PFSK-1 (cell line): Measurements from ENCODE around the gene C22orf31.

Experiments used
- FOXP2 ChIP-seq: optimal IDR thresholded peaks from 2 replicates; pipeline ENCODE3; 2011; ENCODE audit warnings: borderline replicate concordance, control low read depth, inconsistent platforms; ENCODE audit not compliant: insufficient read depth; ENCODE audit errors: extremely low read length, extremely low read depth
- POLR2AphosphoS5 ChIP-seq: IDR thresholded peaks from 2 replicates; pipeline ENCODE4 v1.6.1; 2012; ENCODE audit warnings: low read depth, mild to moderate bottlenecking, control low read depth, low read length, moderate library complexity
- TAF1 ChIP-seq: IDR thresholded peaks from 2 replicates; pipeline ENCODE4 v1.6.1; 2012; ENCODE audit warnings: low read length, control low read depth, borderline replicate concordance; ENCODE audit not compliant: insufficient read depth

DNA sequence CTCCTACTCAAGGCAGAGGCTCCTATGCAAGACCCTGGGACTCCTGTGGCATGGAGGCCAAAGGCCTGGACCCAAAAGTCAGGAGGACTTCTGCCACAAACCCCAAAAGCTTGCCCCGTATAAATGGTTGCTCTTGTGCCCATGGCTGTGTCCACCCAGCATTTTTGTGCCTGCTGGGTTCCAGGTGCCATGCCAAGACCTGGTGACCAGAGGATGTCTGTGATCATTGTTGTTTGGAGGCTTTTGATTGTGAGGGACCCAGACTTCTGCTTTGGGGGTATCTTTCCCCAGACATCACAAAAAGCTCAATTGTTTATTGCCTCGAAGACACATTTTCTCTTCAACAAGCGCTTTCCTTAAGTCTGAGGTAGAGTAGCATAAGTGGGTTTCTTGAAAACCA, 35.1 kb downstream of the C22orf31 start:
- TF ChIP-seq POLR2AphosphoS5, result no peak
- TF ChIP-seq FOXP2, result no peak
- no peak for TF ChIP-seq TAF1
